Vagina (tissue), 2 donors: ENCODE measurements around the gene TIMM29. TPM values are rescaled to one million over a fixed set of nuclear protein-coding genes. Genes with fewer than 3 reads are reported as not detected.
A peak's percentile ranks its signal among the peaks of the same experiment; 100 is the strongest.

Source experiments
- DNase-seq, 2 donors: peaks; one replicate each; pipeline ENCODE4 v3.0.0-alpha.2; 2017; ENCODE audit errors: extremely low spot score in 2 of 2
- H3K27ac ChIP-seq: fragments of 200-600 bp; sonication (generic); one replicate; pipeline ENCODE4 v1.5.1; 2019
- H3K27me3 ChIP-seq: fragments of 200-600 bp; sonication (generic); one replicate; pipeline ENCODE4 v1.5.1; 2019
- H3K36me3 ChIP-seq, 2 donors: fragments of 200-600 bp; sonication (generic); one replicate each; pipeline ENCODE4 v1.5.1; 2017 to 2019
- H3K4me1 ChIP-seq: fragments of 200-600 bp; sonication (generic); one replicate; pipeline ENCODE4 v1.5.1; 2019
- H3K4me3 ChIP-seq, 2 donors: fragments of 200-600 bp; sonication (generic); 1 replicate in 1 of 2; 2 replicates in 1 of 2; pipeline ENCODE4 v1.5.1; 2016 to 2019
- H3K9me3 ChIP-seq: fragments of 200-600 bp; sonication (generic); one replicate; pipeline ENCODE4 v1.5.1; 2019
- CTCF ChIP-seq, 3 experiments: fragments of 450-650 bp in 2 of 3; fragments of 200-600 bp in 1 of 3; sonication (generic) in 1 of 3; IDR thresholded peaks; one replicate each; pipeline ENCODE4 v1.5.1; 2017 to 2019; ENCODE audit warnings: antibody characterized with exemption in 3 of 3, mild to moderate bottlenecking in 2 of 3, moderate library complexity in 2 of 3
- POLR2A ChIP-seq, 2 donors: fragments of 450-650 bp; IDR thresholded peaks; one replicate each; pipeline ENCODE4 v1.6.1; 2017; ENCODE audit warnings: antibody characterized with exemption in 2 of 2, mild to moderate bottlenecking in 2 of 2, moderate library complexity in 2 of 2
- POLR2AphosphoS5 ChIP-seq, 2 donors: sonication (generic); formaldehyde crosslinking; IDR thresholded peaks; one replicate each; pipeline ENCODE4 v1.9.0; 2017; ENCODE audit warnings: antibody characterized with exemption in 2 of 2, mild to moderate bottlenecking in 2 of 2, low read depth in 1 of 2; ENCODE audit not compliant: insufficient read depth in 1 of 2
- intact Hi-C: fragments of 100-400 bp; cut with DNase I; formaldehyde crosslinking; loops from one replicate; pipeline ENCODE4 v1.15.1; 2023
- total RNA-seq: library from RNA; depleted of rRNA; stranded (reverse); fragments of >200 nt; gene quantifications from one replicate; pipeline ENCODE4 v1.2.3, GENCODE V29; 2016

TIMM29 gene
- total RNA-seq, 1 donor from 2014 or later = 21.9 TPM

DNA sequence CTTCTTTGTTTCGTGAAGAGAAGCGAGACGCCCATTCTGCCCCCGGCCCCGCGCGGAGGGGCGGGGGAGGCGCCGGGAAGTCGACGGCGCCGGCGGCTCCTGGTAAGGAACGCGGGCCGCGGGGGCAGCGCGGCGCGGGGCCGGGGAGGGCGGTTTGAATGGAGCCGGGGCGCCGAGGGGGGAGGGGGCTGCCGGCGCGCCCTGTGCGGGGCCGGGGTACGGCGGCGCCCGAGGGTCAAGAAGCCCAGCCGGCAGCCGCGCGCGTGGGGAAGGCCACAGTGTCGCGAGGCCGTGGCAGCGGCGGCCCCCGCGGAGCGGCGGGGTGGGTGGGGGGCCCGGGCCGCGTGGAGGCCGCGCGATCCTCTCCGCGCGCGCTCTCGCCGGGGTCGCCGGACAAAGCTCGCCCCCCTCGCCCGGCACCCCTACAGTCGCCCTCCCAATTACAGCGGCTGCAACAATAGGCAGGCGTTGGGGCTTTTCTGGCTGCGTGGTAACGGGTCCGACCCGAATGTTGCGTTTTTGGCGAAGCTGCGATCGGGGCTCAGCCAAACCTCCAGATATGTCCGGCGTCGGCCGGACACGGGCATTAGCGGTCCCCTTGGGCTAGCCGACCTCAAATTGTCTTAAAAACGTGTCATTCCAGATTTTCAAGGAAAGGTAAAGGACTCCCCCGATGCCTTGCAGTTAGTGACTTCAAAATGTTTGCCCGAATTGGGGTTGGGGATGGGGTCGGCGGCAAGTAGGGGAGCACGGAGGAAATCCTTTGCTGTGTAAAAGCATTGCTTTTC lies 32.7 kb downstream of the TIMM29 start:
- no peak for DNase-seq

DNA sequence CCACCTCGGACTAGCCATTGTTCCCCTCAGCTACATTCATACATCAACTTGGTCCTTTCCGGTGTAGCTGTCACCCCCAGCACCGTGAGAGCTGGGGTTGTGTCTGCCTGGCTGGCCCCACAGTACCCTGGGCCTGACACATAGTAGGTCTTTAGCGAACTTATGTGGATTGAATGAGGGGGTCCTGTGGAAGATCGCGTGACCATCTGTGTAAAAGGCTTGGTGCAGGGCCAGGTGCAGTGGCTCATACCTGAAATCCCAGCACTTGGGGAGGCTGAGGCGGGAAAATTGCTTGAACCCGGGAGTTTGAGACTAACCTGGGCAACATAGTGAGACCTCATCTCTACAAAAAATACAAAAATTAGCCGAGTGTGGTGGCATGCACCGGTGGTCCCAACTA lies 34.3 kb downstream of the TIMM29 start:
- Histone ChIP-seq H3K4me1 (peaks cover 43% of the 10 kb centered on the region), H3K36me3 (no peaks in the 10 kb centered on the region), H3K9me3 (no peaks in the 10 kb centered on the region), H3K27ac (no peak overlapping the region), H3K4me3 (no peak overlapping the region), H3K27me3 (no peaks in the 10 kb centered on the region)
- TF ChIP-seq POLR2A (IDR thresholded peaks at IDR 0.05) (no peak), CTCF (IDR thresholded peaks at IDR 0.05) (no peak), POLR2AphosphoS5 (IDR thresholded peaks at IDR 0.05; ENCODE audit: insufficient read depth in 1 of 2, low read depth in 1 of 2) (no peak)
- no peak for DNase-seq
- intact Hi-C loops = no loop called here

More for the DNA sequence above, 32.7 kb downstream of the TIMM29 start:
- Histone ChIP-seq H3K27me3 (no peaks in the 10 kb centered on the region), H3K4me1 (peaks cover 43% of the 10 kb centered on the region), H3K36me3 (no peaks in the 10 kb centered on the region), H3K27ac (peak overlapping the region; percentile 95), H3K9me3 (no peaks in the 10 kb centered on the region), H3K4me3 (peak overlapping the region; percentile 66 to 93)
- intact Hi-C loops = no loop called here
- TF ChIP-seq POLR2AphosphoS5 (IDR thresholded peaks at IDR 0.05; ENCODE audit: insufficient read depth in 1 of 2, low read depth in 1 of 2) = no peak
- TF ChIP-seq CTCF (IDR thresholded peaks at IDR 0.05) = no peak
- TF ChIP-seq POLR2A (IDR thresholded peaks at IDR 0.05) = no peak

GRCh38 chr19:10963865-10964264 lies 35.3 kb downstream of the TIMM29 start:
- Histone ChIP-seq H3K9me3 (no peaks in the 10 kb centered on the region), H3K4me1 (peaks cover 53% of the 10 kb centered on the region), H3K4me3 (no peak overlapping the region), H3K27me3 (no peaks in the 10 kb centered on the region), H3K27ac (no peak overlapping the region), H3K36me3 (no peaks in the 10 kb centered on the region)
- DNase-seq = no peak
- intact Hi-C loops = no loop called here
- TF ChIP-seq CTCF (IDR thresholded peaks at IDR 0.05) (no peak), POLR2A (IDR thresholded peaks at IDR 0.05) (no peak), POLR2AphosphoS5 (IDR thresholded peaks at IDR 0.05; ENCODE audit: insufficient read depth in 1 of 2, low read depth in 1 of 2) (no peak)

- Histone ChIP-seq H3K4me1 (peaks cover 49% of the 10 kb centered on the region), H3K27me3 (no peaks in the 10 kb centered on the region), H3K4me3 (no peak overlapping the region), H3K36me3 (no peaks in the 10 kb centered on the region), H3K27ac (no peak overlapping the region), H3K9me3 (no peaks in the 10 kb centered on the region)
- intact Hi-C loops = no loop called here
- no peak for DNase-seq
- TF ChIP-seq POLR2AphosphoS5 (IDR thresholded peaks at IDR 0.05; ENCODE audit: insufficient read depth in 1 of 2, low read depth in 1 of 2) = no peak
- no peak for TF ChIP-seq CTCF (IDR thresholded peaks at IDR 0.05)
- TF ChIP-seq POLR2A (IDR thresholded peaks at IDR 0.05) = no peak
Measured at GRCh38 chr19:10964903-10965302, 36.3 kb downstream of the TIMM29 start.

- no peaks in the 10 kb centered on the region for H3K36me3 ChIP-seq
- no peak overlapping the region for H3K4me3 ChIP-seq
- H3K4me1 ChIP-seq = peaks cover 47% of the 10 kb centered on the region
- DNase-seq = no peak
- H3K27me3 ChIP-seq = no peaks in the 10 kb centered on the region
- no peaks in the 10 kb centered on the region for H3K9me3 ChIP-seq
- TF ChIP-seq CTCF (IDR thresholded peaks at IDR 0.05) (no peak), POLR2A (IDR thresholded peaks at IDR 0.05) (no peak), POLR2AphosphoS5 (IDR thresholded peaks at IDR 0.05; ENCODE audit: insufficient read depth in 1 of 2, low read depth in 1 of 2) (no peak)
- intact Hi-C loops = no loop called here
- H3K27ac ChIP-seq = no peak overlapping the region
Measured at GRCh38 chr19:10965398-10965797, 36.8 kb downstream of the TIMM29 start.
